ENCODE measurements around the gene TSHZ2.

DNA sequence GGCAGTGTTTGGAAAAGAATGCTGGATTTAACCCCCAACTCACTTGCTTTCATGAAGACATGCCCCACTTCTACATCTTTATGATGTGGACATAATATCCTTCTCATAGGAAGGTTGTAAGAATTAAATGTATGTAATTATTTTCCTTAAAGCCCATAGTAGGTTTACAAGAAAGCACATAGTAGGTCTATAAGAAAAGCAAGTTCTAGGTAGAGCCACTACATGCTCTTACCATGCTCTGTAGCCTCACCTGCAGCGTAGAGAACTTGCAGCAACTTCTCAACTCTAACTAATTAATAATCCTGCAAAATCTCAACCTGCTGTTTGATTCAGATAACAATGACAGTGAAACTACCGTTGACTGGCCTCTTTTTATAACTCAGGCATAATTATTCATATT is 288.4 kb downstream of the TSHZ2 start:
- TF ChIP-seq POLR2AphosphoS5 (IDR thresholded peaks at IDR 0.05; ENCODE audit: low read depth, low read length) = no peak
- TF ChIP-seq, protein P1, sequence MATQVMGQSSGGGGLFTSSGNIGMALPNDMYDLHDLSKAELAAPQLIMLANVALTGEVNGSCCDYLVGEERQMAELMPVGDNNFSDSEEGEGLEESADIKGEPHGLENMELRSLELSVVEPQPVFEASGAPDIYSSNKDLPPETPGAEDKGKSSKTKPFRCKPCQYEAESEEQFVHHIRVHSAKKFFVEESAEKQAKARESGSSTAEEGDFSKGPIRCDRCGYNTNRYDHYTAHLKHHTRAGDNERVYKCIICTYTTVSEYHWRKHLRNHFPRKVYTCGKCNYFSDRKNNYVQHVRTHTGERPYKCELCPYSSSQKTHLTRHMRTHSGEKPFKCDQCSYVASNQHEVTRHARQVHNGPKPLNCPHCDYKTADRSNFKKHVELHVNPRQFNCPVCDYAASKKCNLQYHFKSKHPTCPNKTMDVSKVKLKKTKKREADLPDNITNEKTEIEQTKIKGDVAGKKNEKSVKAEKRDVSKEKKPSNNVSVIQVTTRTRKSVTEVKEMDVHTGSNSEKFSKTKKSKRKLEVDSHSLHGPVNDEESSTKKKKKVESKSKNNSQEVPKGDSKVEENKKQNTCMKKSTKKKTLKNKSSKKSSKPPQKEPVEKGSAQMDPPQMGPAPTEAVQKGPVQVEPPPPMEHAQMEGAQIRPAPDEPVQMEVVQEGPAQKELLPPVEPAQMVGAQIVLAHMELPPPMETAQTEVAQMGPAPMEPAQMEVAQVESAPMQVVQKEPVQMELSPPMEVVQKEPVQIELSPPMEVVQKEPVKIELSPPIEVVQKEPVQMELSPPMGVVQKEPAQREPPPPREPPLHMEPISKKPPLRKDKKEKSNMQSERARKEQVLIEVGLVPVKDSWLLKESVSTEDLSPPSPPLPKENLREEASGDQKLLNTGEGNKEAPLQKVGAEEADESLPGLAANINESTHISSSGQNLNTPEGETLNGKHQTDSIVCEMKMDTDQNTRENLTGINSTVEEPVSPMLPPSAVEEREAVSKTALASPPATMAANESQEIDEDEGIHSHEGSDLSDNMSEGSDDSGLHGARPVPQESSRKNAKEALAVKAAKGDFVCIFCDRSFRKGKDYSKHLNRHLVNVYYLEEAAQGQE (IDR thresholded peaks at IDR 0.05; ENCODE audit: insufficient read depth in 1 of 2, low read depth in 2 of 2, low read length in 2 of 2) = no peak

Measured in PFSK-1 (cell line).